NCI-H128 (cell line): Measurements from ENCODE around the gene GJC2.
"Not testable (repeated sequence)": the region's sequence is repeated elsewhere in the genome, so short reads cannot be mapped to it uniquely, and the experiment has no call there.

ENCODE experiments used
- DNase-seq: peaks from one replicate; lab custom pipeline; 2025; ENCODE audit not compliant: unreplicated experiment; lab: John Stamatoyannopoulos, UW

Gene GJC2

DNA sequence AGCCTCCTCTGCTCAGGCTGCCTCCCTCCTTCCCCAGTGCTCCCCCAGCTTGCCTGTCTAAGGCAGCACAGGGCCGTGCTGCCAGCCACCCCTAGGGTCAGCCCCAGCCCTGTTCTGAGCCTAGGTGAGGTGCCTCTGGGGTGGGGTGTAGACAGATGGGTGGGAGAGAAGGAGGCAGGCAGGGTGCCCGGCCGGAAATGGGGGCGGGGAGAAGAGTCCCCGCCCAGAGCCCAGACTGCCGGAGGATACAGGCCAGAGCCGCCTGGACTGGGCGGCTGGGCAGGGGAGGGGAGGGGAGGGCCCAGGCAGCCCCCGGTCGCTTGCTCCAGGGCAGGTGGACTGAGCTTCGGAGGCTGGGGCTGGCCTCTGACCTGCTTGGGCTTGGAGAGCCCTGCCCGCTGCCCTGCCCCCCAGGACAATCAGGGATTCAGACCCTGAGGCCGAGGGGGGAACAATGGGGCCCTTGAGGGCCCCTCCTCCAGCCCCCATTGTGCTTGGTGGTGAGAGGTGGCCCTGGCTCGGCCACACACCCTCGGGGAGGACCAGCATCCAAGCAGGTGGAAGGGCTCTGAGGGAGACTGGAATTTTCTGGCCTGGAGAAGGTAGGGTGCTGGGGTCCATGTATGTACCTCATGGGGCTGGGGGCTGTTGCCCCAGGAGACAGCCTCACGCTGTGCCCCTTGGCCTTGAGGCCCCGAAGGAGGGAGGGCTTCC is at the start of gene GJC2:
Gene GJC2 (plus strand): TSS at position 525 of the 714 bp plus-strand sequence. CDS start 7,829 bp downstream, outside the sequence.
- DNase-seq, result no peak

DNA sequence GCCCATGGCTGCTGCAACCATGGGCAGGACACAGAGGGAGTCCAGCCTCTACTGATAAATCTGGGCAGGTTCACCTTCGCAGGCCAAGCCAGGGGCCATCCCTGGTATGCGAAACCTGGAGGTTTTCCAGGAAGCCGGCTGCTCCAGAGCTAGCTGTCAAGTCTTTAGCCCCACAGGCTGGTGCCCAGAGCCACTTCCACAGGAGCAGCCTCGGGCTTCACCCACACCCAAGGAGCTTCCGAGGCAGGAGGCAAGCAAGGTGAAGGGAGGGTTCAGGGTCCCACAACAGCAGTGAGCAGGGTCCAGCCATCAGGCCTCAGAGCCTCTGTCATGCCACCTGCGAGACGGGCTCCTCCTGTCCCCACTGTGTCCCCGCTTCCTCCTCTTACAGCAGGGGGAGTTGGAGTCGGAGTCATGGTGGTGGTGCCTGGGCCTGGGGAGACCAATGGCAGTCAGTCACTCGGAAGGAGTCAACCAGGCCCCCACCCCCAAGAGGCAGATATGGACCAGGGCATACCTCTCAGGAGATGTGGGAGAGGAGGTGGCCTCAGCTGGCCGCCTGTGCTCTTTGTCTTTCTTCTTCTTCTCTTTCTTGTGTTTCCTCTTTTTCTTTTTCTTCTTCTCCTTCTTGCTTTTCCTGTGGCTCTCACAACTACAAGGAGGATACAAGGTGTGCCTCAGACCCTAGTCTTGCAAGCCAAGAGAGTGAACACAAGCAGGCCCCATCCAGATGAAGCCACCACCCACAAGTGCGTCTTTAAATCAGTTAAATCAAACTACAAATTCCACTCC is 48.7 kb upstream of the GJC2 start:
- DNase-seq, result no peak

GRCh38 chr1:228101614-228101993 is 48.1 kb upstream of the GJC2 start:
- no peak for DNase-seq

- no peak for DNase-seq
These were observed 47.5 kb upstream of the GJC2 start for GRCh38 chr1:228101994-228102790.

GRCh38 chr1:228102791-228103620 is 46.7 kb upstream of the GJC2 start, which contains the start of gene C1orf35:
TSS of gene C1orf35 (minus strand) at chr1:228103325. CDS start at chr1:228103227, 98 bp downstream.
- DNase-seq, result peak; percentile 89

- DNase-seq, result no peak
These were observed 45.0 kb upstream of the GJC2 start for GRCh38 chr1:228104526-228105269.

DNA sequence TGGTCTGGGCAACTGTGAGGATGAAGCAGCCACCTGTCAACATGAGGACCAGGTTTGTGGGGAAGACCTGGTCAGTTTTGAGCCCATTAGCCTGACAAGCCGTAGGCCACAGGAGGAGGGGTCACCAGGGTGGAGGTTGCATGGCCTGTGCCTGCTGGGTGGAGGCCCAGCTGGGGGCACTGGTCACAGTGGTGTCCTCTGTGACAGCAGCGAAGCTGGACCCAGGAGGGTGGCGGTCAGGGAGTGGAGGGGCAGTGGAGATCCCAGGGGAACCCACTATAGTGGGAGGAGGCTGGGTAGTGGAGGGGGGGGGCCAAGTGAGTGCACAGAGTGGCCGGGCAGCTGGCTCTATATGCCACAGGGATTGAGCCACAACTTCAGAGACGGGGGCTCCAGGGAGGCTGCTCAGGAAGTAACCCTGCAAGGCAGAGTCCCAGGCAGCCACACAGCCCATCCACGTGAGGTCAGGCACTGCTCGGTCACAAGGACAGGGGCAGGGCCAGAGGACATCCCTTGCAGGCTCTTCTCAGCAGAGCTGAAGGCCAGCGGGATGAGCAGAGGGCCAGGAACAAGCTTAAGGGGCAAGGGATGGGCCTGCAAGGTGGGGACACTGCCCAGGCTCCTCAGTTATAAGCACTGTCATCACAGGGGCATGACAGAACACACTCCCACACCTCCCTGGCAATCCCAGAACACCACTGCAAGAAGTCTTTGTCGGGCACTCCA is 44.3 kb upstream of the GJC2 start:
- DNase-seq, result no peak

DNA sequence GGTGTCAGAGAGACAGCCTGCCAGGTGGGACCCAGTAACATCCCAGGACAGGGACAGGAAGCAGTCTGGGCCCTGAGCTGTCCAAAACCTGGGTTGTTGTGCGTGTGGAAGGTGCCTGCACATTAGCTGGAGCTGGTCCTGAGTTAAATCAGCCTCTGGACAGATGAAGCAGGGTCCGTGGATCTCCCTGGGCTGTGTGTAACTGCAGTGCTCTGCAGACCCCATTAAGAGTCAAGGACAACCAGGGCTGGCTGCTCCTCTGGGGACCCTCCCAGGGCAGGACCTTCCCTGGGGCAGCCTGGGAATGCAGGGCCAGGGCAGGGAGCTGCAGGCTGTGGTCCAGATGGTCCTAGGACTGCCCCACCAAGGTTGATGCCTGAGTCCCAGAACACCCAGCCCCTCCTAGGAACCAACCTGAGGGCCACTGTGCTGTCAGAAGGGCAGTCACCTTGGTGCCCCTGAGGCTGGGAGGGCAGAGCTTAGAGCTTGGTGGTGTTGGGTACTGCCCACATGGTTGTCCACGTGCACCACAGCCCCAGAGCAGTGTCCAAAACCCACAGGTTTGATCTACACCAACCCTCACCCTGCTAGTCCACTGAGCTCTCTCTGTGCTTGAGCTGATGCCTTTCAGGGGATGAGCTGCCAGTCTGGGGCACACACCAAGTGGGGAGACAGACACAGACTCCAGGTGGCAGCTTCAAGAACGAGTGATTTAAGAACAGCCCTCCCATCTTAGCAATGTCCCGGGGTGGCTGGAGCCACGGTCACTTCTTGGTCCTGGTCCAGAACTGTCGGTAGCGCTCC is 43.5 kb upstream of the GJC2 start:
- DNase-seq, result no peak

- DNase-seq, result no peak
These were observed 43.0 kb upstream of the GJC2 start for GRCh38 chr1:228106800-228107054.

DNA sequence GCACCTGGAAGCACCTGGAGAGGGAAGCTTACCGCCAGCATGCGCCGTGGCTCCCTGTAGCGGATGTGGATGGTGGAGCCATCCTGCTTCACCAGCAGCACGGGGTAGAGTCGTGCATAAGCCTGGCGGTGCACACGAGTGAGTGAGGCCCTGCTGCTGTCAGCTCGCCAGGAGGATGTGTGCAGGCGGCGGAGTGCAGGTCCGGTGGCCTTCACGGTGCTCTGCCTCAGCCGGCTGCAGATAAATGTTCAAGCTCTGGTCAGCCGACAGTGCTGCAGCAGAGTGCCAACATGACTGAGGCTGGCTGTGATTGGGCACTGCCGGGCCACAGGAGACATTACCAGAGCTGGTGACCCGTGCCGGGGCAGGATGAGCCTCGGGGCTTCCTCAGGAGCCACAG is 42.1 kb upstream of the GJC2 start:
- DNase-seq, result no peak

DNA sequence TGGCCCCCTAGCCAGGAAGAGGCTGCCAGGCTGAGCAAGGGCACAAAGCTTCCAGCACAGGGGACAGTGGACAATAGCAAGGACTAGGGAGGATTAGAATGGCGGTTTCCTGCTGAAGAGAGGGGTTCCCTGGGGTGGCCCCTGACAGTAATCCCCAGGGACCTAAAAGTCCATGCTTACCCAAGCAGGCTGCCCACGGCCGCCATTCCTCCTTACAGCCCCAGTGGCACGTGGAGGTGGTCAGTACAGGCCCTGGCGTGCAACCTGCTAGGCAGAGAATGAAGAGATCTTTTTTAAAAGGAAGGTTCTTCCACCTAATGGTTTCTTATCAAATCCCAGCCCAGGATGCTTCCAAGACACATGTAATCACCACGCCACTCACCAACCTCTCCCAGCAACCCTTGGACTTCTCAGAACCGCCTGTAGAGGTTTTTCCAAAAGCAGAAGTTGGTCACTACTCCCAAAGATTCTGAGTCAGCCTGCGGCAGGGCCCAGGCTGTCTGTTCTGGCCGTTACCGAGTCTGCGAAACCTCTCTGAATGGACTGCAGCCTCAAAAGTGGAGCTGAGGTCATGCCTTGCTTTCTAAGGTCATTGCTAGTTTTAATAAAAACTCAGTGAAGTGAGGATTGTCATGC is 41.6 kb upstream of the GJC2 start:
- no peak for DNase-seq

DNA sequence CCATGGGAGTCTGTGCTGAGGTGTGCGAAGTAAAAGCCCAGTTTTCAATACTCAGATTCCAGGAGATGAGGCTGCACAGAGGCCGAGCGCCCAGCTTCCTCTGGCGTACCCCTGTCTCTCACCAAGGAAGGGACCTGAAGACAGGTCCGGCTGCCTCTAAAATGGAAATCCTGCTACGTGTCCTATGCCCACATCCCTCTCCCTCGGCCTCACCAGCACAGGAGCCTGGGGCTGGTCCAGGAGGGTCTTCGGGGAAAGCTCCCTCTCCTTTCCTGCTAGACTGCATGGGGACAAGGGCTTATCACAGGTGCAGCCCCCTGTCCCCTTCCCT is 41.0 kb upstream of the GJC2 start:
- DNase-seq, result no peak

- DNase-seq, result peak; percentile 96
These were observed 40.4 kb upstream of the GJC2 start, which contains the start of gene MRPL55 for GRCh38 chr1:228109073-228109961. TSS of gene MRPL55 (minus strand) at chr1:228109299. CDS start at chr1:228108260, 1,039 bp downstream.

- no peak for DNase-seq
These were observed 39.7 kb upstream of the GJC2 start for GRCh38 chr1:228109962-228110488.

DNA sequence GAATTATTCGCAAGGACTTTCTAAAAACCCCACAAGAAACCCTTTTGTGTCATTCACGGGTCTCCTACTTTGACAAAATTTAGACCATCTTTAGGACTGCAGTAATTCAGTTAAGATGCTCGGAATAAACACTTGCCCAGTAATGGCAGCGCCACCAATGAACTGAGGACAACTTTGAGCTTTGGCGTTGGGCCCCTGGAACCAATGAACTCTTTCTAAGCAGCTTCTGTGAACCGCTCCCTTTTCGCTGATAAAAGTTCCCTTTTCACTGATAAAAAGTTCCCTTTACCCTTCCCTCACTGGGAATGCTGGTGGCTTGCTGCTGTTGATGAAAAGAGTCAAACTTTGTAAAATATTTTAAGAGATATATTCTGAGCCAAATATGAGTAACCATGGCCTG is 39.2 kb upstream of the GJC2 start:
- DNase-seq, result no peak

DNA sequence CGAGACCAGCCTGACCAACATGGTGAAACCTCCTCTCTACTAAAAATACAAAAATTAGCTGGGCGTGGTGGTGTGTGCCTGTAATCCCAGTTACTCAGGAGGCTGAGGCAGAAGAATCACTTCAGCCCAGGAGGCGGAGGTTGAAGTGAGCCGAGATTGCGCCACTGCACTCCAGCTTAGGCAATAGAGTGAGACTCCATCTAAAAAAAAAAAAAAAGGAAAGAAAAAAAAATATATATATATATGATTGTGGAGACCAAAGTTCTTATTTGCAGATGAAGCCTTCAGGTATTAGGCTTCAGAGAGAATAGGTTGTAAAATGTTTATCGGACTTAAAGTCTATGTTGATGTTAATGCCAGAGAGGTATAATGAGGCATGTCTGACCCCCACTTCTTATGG is 38.4 kb upstream of the GJC2 start:
- DNase-seq, result not testable (repeated sequence)

GRCh38 chr1:228112167-228112566 is 37.6 kb upstream of the GJC2 start:
- no peak for DNase-seq
